Prostate gland (tissue), 2 donors: ENCODE data around the gene SMARCA2.

Experiments used
- POLR2A ChIP-seq: fragments of 450-650 bp; IDR thresholded peaks from one replicate; pipeline ENCODE4 v1.6.1; 2016; ENCODE audit warnings: antibody characterized with exemption, mild to moderate bottlenecking
- TF ChIP-seq, protein P1 (sequence below), 4 experiments: fragments of 200-600 bp in 2 of 4; fragments of 450-650 bp in 2 of 4; sonication (generic) in 2 of 4; IDR thresholded peaks; 1 replicate in 3 of 4; 2 replicates in 1 of 4; pipeline ENCODE4 v1.5.1; 2016 to 2019; ENCODE audit warnings: antibody characterized with exemption in 4 of 4, mild to moderate bottlenecking in 2 of 4, moderate library complexity in 2 of 4

DNA sequence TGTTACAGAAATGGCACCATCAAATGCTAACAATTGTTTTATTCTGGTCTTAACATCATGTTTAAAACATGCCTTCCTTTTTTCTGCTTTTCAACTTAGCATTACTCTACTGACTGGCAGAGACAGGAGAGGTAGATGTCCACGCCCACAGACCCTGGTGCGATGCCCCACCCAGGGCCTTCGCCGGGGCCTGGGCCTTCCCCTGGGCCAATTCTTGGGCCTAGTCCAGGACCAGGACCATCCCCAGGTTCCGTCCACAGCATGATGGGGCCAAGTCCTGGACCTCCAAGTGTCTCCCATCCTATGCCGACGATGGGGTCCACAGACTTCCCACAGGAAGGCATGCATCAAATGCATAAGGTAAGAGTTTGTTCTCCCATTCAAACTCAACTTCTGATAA lies 13.7 kb downstream of the SMARCA2 start:
- TF ChIP-seq, protein P1, sequence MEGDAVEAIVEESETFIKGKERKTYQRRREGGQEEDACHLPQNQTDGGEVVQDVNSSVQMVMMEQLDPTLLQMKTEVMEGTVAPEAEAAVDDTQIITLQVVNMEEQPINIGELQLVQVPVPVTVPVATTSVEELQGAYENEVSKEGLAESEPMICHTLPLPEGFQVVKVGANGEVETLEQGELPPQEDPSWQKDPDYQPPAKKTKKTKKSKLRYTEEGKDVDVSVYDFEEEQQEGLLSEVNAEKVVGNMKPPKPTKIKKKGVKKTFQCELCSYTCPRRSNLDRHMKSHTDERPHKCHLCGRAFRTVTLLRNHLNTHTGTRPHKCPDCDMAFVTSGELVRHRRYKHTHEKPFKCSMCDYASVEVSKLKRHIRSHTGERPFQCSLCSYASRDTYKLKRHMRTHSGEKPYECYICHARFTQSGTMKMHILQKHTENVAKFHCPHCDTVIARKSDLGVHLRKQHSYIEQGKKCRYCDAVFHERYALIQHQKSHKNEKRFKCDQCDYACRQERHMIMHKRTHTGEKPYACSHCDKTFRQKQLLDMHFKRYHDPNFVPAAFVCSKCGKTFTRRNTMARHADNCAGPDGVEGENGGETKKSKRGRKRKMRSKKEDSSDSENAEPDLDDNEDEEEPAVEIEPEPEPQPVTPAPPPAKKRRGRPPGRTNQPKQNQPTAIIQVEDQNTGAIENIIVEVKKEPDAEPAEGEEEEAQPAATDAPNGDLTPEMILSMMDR (IDR thresholded peaks at IDR 0.05), result no peak
- no peak for TF ChIP-seq POLR2A
